Measurements from ENCODE around the gene XPO6.

XPO6 gene

DNA sequence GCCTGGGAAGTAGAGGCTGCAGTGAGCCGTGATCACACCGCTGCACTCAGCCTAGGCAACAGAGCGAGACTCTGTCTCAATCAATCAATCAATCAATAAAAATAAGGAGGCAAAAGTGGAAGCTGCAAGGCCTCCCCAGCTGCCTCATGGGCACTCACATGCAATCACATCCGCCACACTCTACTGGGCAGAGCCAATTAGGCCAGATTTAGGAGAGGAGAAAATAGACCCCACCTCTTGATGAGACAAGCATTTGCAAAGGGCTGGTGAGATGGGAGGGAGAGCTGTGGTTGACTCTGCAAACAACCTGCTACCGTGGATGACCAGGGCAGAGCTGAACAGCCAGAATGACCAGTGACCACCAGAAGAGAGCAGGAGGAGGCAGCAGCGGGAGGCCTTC is 133.5 kb downstream of the XPO6 start:
- DNase-seq: no peak
- H3K4me3 ChIP-seq (ENCODE audit: low read depth, low read length): no peak overlapping the region
- H3K36me3 ChIP-seq (replicated peaks): no peaks in the 10 kb centered on the region
- no peaks in the 10 kb centered on the region for H3K27me3 ChIP-seq (replicated peaks)
- H3K27ac ChIP-seq: no peak overlapping the region
- in situ Hi-C loops (cut with HindIII; ENCODE audit: low pct_ligation_motif_present, low sequenced_read_pairs): no loop called here
- TF ChIP-seq CTCF (IDR thresholded peaks at IDR 0.05; ENCODE audit: low read depth, low read length, missing control alignments): no peak

DNA sequence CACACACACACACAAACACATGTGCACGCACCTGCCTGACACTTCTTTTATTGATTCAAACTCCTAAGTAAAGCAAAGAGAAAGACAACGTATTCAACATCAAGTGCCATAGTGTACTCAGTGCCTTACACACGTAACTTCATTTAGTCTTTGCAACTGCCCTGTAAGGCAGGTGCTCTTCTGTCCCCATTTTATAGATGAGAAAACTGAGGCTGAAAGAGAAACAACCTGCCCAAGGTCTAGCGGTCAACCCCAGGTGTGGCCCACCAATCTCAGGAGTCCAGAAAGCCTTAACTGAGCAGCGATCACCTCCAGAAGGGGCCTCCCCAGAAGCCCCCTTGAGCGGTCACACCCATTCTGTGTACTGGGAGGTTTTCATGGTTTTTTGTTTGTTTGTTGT is 137.9 kb downstream of the XPO6 start:
- in situ Hi-C loops (cut with HindIII; ENCODE audit: low pct_ligation_motif_present, low sequenced_read_pairs): no loop called here
- H3K4me3 ChIP-seq (ENCODE audit: low read depth, low read length): no peak overlapping the region
- peaks cover 3% of the 10 kb centered on the region for H3K27me3 ChIP-seq (replicated peaks)
- no peak for TF ChIP-seq CTCF (IDR thresholded peaks at IDR 0.05; ENCODE audit: low read depth, low read length, missing control alignments)
- H3K27ac ChIP-seq: no peak overlapping the region
- no peaks in the 10 kb centered on the region for H3K36me3 ChIP-seq (replicated peaks)
- DNase-seq: no peak

- H3K36me3 ChIP-seq (replicated peaks): no peaks in the 10 kb centered on the region
- in situ Hi-C loops (cut with HindIII; ENCODE audit: low pct_ligation_motif_present, low sequenced_read_pairs): no loop called here
- H3K27ac ChIP-seq: no peak overlapping the region
- H3K27me3 ChIP-seq (replicated peaks): peaks cover 3% of the 10 kb centered on the region
- no peak for TF ChIP-seq CTCF (IDR thresholded peaks at IDR 0.05; ENCODE audit: low read depth, low read length, missing control alignments)
- no peak for DNase-seq
- no peak overlapping the region for H3K4me3 ChIP-seq (ENCODE audit: low read depth, low read length)
These were observed 139.7 kb downstream of the XPO6 start for GRCh38 chr16:28072087-28072486.

GRCh38 chr16:28069971-28070794 is 141.6 kb downstream of the XPO6 start:
- no peak for TF ChIP-seq CTCF (IDR thresholded peaks at IDR 0.05; ENCODE audit: low read depth, low read length, missing control alignments)
- H3K4me3 ChIP-seq (ENCODE audit: low read depth, low read length): no peak overlapping the region
- H3K27ac ChIP-seq: no peak overlapping the region
- no peaks in the 10 kb centered on the region for H3K36me3 ChIP-seq (replicated peaks)
- peaks cover 16% of the 10 kb centered on the region for H3K27me3 ChIP-seq (replicated peaks)
- in situ Hi-C loops (cut with HindIII; ENCODE audit: low pct_ligation_motif_present, low sequenced_read_pairs): no loop called here
- no peak for DNase-seq

DNA sequence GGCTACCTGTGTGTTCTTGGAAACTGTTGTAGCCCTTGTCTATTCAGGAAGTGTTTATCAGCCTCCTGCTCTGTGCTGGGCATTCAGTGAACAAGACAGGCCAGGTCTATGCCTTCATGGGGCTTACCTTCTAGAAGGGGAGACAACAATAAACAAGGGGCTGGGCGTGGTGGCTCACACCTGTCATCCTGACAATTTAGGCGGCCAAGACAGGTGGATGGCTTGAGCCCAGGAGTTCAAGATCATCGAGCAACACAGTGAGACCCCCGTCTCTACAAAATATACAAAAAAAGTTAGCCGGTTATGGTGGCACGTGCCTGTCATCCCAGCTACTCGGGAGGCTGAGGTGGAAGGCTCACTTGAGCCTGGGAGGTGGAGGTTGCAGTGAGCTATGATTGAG is 142.8 kb downstream of the XPO6 start:
- no peak for DNase-seq
- no peak overlapping the region for H3K4me3 ChIP-seq (ENCODE audit: low read depth, low read length)
- H3K27me3 ChIP-seq (replicated peaks): peaks cover 26% of the 10 kb centered on the region
- H3K27ac ChIP-seq: no peak overlapping the region
- in situ Hi-C loops (cut with HindIII; ENCODE audit: low pct_ligation_motif_present, low sequenced_read_pairs): no loop called here
- no peak for TF ChIP-seq CTCF (IDR thresholded peaks at IDR 0.05; ENCODE audit: low read depth, low read length, missing control alignments)
- no peaks in the 10 kb centered on the region for H3K36me3 ChIP-seq (replicated peaks)

Measured in brain microvascular endothelial cell (primary cell).